GM19193 (cell line): ENCODE data around the gene SLC16A3.

Experiments used
- POLR2A ChIP-seq: IDR thresholded peaks from 4 replicates; pipeline ENCODE4 v1.6.1; 2011; ENCODE audit not compliant: insufficient read depth, insufficient read length; ENCODE audit errors: extremely low read depth

SLC16A3 gene

DNA sequence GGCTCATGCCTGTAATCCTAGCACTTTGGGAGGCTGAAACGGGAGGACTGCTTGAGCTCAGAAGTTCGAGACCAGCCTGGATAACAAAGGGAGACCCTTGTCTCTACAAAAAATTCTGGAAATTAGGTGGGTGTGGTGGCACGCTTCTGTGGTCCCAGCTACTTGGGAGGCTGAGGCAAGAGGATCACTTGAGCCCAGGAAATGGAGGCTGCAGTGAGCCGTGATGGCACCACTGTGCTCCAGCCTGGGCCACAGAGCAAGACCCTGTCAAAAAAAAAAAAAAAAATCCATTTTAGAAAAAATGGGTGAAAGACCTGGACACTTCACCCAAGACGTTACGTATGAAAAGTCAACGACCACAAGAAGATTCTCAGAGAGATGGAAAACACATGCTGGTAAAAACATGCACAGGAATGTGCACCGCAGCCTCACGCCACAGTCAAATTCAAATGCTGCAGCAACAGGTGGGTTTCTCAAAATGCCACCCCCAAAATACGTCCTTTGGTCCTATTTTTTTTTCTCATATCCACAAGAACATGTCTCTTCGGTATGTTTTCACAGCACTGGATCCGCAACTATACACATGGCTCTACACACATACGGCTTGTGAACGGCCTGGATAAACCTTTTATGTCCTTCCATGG, 27.5 kb downstream of the SLC16A3 start:
- TF ChIP-seq POLR2A: no peak

GRCh38 chr17:82257473-82257872, 28.6 kb downstream of the SLC16A3 start:
- TF ChIP-seq POLR2A: no peak

GRCh38 chr17:82258555-82258954, 29.7 kb downstream of the SLC16A3 start:
- TF ChIP-seq POLR2A: no peak

DNA sequence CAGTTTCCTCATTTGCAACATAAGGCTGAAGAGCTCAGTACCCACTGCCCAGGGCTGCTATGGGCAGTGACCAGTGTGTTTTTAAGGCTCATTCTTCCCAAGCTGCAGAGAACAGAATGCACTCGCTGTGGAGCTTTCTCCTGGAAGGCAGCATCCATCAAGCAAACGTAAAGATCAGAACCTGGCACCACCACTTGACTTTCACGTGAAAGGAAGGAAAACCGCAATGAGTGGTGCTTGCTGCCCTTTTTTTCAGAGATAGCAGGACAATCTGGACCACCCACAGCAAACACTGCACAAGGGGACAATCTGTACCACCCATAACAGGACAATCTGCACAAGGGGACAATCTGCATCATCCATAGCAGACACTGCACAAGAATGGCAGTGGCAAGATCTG, 33.5 kb downstream of the SLC16A3 start:
- no peak for TF ChIP-seq POLR2A

GRCh38 chr17:82263641-82264040, 34.8 kb downstream of the SLC16A3 start:
- TF ChIP-seq POLR2A: no peak

DNA sequence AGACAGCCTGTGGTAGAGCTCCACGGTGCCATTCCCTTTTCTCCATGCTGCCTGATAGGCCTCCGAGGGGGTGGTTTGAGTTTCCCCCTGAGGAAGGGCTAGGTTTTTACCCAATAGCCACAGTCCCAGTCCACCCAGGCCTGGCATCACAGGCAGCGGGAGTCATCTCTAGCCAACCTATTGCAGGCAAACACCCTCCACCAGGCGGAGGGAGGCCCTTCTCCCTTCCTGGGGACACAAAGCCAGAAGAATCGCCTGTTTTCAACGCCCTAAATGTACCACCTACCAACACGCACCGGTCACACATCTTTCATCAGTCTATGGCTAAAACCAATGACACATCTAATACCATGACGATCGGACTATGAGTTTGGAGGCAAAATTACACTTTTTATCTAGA, 37.3 kb downstream of the SLC16A3 start:
- TF ChIP-seq POLR2A: no peak

DNA sequence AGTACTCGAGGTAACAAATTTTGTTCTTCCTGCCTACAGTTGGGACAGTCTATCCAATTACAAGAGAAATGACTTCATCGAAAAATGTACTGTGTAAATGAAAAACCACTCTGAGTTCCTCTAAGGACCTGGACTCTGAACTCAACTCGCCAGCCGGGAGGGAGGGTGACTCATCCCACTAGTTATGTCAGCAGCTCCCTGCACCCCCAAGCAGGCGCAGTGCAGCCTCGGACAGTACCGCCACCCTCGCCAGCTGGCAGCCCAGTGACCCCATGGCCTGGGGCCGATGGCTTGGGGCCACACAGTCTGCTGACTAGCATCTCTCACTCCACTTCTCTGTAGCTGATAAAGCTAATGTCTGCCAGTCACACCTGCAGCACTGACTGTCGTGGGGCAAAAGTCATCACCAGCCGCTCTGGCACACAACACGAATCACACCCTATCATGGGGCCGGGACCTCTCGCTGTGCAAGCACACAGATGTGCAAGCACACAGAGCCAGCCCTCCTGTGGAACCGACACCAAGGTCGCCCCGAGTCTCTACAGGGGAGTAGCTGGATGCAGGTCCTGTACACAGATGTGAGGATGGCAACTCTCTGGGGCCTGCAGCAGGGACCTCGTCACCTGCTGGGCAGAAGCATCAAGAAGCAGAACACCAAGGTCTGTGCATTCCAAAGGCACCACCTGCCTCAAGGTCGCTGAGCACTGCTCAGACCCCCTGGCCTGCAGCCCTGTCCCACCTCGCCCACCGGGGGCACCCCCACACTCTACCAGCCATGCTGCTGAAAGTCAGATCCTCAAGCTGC, 38.9 kb downstream of the SLC16A3 start:
- TF ChIP-seq POLR2A: no peak

- no peak for TF ChIP-seq POLR2A
Observed at GRCh38 chr17:82269138-82269881, 40.5 kb downstream of the SLC16A3 start.

- no peak for TF ChIP-seq POLR2A
Observed at GRCh38 chr17:82269882-82270500, 41.1 kb downstream of the SLC16A3 start.

GRCh38 chr17:82270651-82271050, 41.8 kb downstream of the SLC16A3 start:
- TF ChIP-seq POLR2A: no peak

DNA sequence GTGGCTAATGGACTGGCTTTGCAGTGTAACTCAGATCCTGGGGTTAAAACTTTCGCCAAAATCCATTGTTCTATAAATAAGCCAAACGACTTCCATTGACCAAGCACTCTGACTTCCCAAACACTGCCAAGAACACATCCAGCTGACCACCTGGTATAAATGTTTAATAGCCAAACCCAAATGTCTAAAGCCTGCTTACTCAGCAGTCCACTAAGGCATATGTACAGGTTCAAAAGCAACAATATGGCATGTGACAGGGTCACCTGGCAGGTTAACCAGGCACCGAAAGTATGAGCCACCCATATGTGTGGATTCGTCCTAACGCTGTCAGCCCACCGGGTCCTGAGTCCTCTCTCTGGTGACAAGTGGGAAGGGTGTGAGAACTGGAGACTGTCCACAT, 42.6 kb downstream of the SLC16A3 start:
- TF ChIP-seq POLR2A: no peak

GRCh38 chr17:82272495-82273326, 43.9 kb downstream of the SLC16A3 start:
- TF ChIP-seq POLR2A: no peak

GRCh38 chr17:82273327-82274133, 44.7 kb downstream of the SLC16A3 start, which contains the start of gene CSNK1D:
Gene CSNK1D (minus strand): TSS chr17:82273700. CDS start chr17:82273381, 319 bp downstream.
- peak; percentile 78 for TF ChIP-seq POLR2A
